IgD-negative memory B cell (primary cell): ENCODE results near the gene SLC35F4. TPM values are rescaled to one million over a fixed set of nuclear protein-coding genes. Genes with fewer than 3 reads are reported as not detected.
"Not testable (repeated sequence)": the region's sequence is repeated elsewhere in the genome, so short reads cannot be mapped to it uniquely, and the experiment has no call there.

ENCODE experiments used
- H3K27ac Mint-ChIP-seq, 3 donors: one replicate each; pipeline ENCODE4 v1.8.0; 2020 to 2022; ENCODE audit warnings: mild to moderate bottlenecking in 3 of 3, mixed read lengths in 3 of 3, moderate library complexity in 1 of 3
- H3K27me3 Mint-ChIP-seq: one replicate; pipeline ENCODE4 v1.8.0; 2021; ENCODE audit warnings: mixed read lengths
- H3K36me3 Mint-ChIP-seq: one replicate; pipeline ENCODE4 v1.8.0; 2020; ENCODE audit warnings: mild to moderate bottlenecking, mixed read lengths
- H3K4me1 Mint-ChIP-seq, 3 donors: one replicate each; pipeline ENCODE4 v1.8.0; 2020 to 2022; ENCODE audit warnings: mixed read lengths in 3 of 3, mild to moderate bottlenecking in 1 of 3
- H3K4me3 Mint-ChIP-seq, 4 donors: one replicate each; pipeline ENCODE4 v1.8.0; 2020 to 2022; ENCODE audit warnings: mild to moderate bottlenecking in 4 of 4, mixed read lengths in 4 of 4, moderate library complexity in 3 of 4
- H3K9me3 Mint-ChIP-seq, 3 donors: one replicate each; pipeline ENCODE4 v1.8.0; 2020 to 2021; ENCODE audit warnings: mixed read lengths in 3 of 3, mild to moderate bottlenecking in 1 of 3
- polyA plus RNA-seq: library from polyadenylated mRNA; unstranded; fragments of 300-500 nt; fragmentation: Illumina TruSeq; gene quantifications from one replicate; pipeline ENCODE4 v1.2.3, GENCODE V29; 2021

SLC35F4 gene
- polyA plus RNA-seq, 1 donor from 2014 or later = not detected

- H3K27me3 Mint-ChIP-seq = no peaks in the 10 kb centered on the region
These were observed 128.3 kb downstream of the SLC35F4 start for GRCh38 chr14:57737598-57737997.

GRCh38 chr14:57736391-57736790 lies 129.5 kb downstream of the SLC35F4 start:
- no peaks in the 10 kb centered on the region for H3K9me3 Mint-ChIP-seq
- no peak overlapping the region for H3K27ac Mint-ChIP-seq
- no peaks in the 10 kb centered on the region for H3K36me3 Mint-ChIP-seq
- H3K4me3 Mint-ChIP-seq = no peak overlapping the region
- H3K4me1 Mint-ChIP-seq = no peaks in the 10 kb centered on the region
- peaks cover 3% of the 10 kb centered on the region for H3K27me3 Mint-ChIP-seq

More at GRCh38 chr14:57737598-57737997, 128.3 kb downstream of the SLC35F4 start:
- Mint-ChIP-seq H3K36me3 (no peaks in the 10 kb centered on the region), H3K4me3 (no peak overlapping the region), H3K27ac (no peak overlapping the region), H3K4me1 (no peaks in the 10 kb centered on the region), H3K9me3 (no peaks in the 10 kb centered on the region)

- Mint-ChIP-seq H3K4me1 (no peaks in the 10 kb centered on the region), H3K9me3 (peaks cover 0 to under 1% (median 0%) of the 10 kb centered on the region in 3 donors), H3K27me3 (peaks cover 4% of the 10 kb centered on the region), H3K36me3 (no peaks in the 10 kb centered on the region), H3K4me3 (no peak overlapping the region), H3K27ac (no peak overlapping the region)
These were observed 130.6 kb downstream of the SLC35F4 start for GRCh38 chr14:57735276-57735675.

- Mint-ChIP-seq H3K4me1 (no peaks in the 10 kb centered on the region), H3K9me3 (peaks cover 0 to 4% (median 3%) of the 10 kb centered on the region in 3 donors), H3K36me3 (no peaks in the 10 kb centered on the region), H3K4me3 (no peak overlapping the region), H3K27me3 (peaks cover 4% of the 10 kb centered on the region), H3K27ac (no peak overlapping the region)
These were observed 133.2 kb downstream of the SLC35F4 start for GRCh38 chr14:57732463-57733285.

- no peaks in the 10 kb centered on the region for H3K36me3 Mint-ChIP-seq
- peaks cover 4% of the 10 kb centered on the region for H3K27me3 Mint-ChIP-seq
- H3K9me3 Mint-ChIP-seq = peaks cover 3 to 6% (median 4%) of the 10 kb centered on the region in 3 donors
- no peak overlapping the region for H3K4me3 Mint-ChIP-seq
- H3K27ac Mint-ChIP-seq = no peak overlapping the region
- no peaks in the 10 kb centered on the region for H3K4me1 Mint-ChIP-seq
These were observed 136.4 kb downstream of the SLC35F4 start for GRCh38 chr14:57729208-57730187.

- peaks cover 4 to 7% (median 6%) of the 10 kb centered on the region in 3 donors for H3K9me3 Mint-ChIP-seq
These were observed 140.4 kb downstream of the SLC35F4 start for GRCh38 chr14:57725399-57726077.

GRCh38 chr14:57722141-57722540 lies 143.8 kb downstream of the SLC35F4 start:
- H3K9me3 Mint-ChIP-seq = peaks cover under 1 to 19% (median 5%) of the 10 kb centered on the region in 3 donors
- H3K36me3 Mint-ChIP-seq, H3K4me1 Mint-ChIP-seq, H3K27ac Mint-ChIP-seq, H3K27me3 Mint-ChIP-seq, H3K4me3 Mint-ChIP-seq: not testable (repeated sequence)

More at GRCh38 chr14:57725399-57726077, 140.4 kb downstream of the SLC35F4 start:
- Mint-ChIP-seq H3K27me3 (no peaks in the 10 kb centered on the region), H3K4me1 (no peaks in the 10 kb centered on the region), H3K4me3 (no peak overlapping the region), H3K27ac (no peak overlapping the region), H3K36me3 (peaks cover 3% of the 10 kb centered on the region)

GRCh38 chr14:57714487-57714931 lies 151.4 kb downstream of the SLC35F4 start:
- Mint-ChIP-seq H3K27me3 (no peaks in the 10 kb centered on the region), H3K27ac (no peak overlapping the region), H3K36me3 (no peaks in the 10 kb centered on the region), H3K4me1 (no peaks in the 10 kb centered on the region), H3K4me3 (no peak overlapping the region), H3K9me3 (peaks cover 2 to 36% (median 12%) of the 10 kb centered on the region in 3 donors)

- H3K4me1 Mint-ChIP-seq = no peaks in the 10 kb centered on the region
- peaks cover 5 to 25% (median 12%) of the 10 kb centered on the region in 3 donors for H3K9me3 Mint-ChIP-seq
- no peak overlapping the region for H3K27ac Mint-ChIP-seq
- no peaks in the 10 kb centered on the region for H3K36me3 Mint-ChIP-seq
- no peak overlapping the region for H3K4me3 Mint-ChIP-seq
- no peaks in the 10 kb centered on the region for H3K27me3 Mint-ChIP-seq
These were observed 153.2 kb downstream of the SLC35F4 start for GRCh38 chr14:57712698-57713097.

- Mint-ChIP-seq H3K4me3 (no peak overlapping the region), H3K9me3 (peaks cover 5 to 25% (median 11%) of the 10 kb centered on the region in 3 donors), H3K4me1 (no peaks in the 10 kb centered on the region), H3K36me3 (no peaks in the 10 kb centered on the region), H3K27me3 (no peaks in the 10 kb centered on the region), H3K27ac (no peak overlapping the region)
These were observed 153.8 kb downstream of the SLC35F4 start for GRCh38 chr14:57712102-57712501.

GRCh38 chr14:57709909-57710308 lies 156.0 kb downstream of the SLC35F4 start:
- H3K36me3 Mint-ChIP-seq = no peaks in the 10 kb centered on the region
- peaks cover 5 to 21% (median 8%) of the 10 kb centered on the region in 3 donors for H3K9me3 Mint-ChIP-seq
- H3K4me3 Mint-ChIP-seq = no peak overlapping the region
- H3K27me3 Mint-ChIP-seq = no peaks in the 10 kb centered on the region
- no peaks in the 10 kb centered on the region for H3K4me1 Mint-ChIP-seq
- no peak overlapping the region for H3K27ac Mint-ChIP-seq

GRCh38 chr14:57709086-57709485 lies 156.8 kb downstream of the SLC35F4 start:
- not testable (repeated sequence) for H3K4me3 Mint-ChIP-seq, H3K27me3 Mint-ChIP-seq, H3K36me3 Mint-ChIP-seq, H3K4me1 Mint-ChIP-seq, H3K27ac Mint-ChIP-seq
- peaks cover 5 to 21% (median 8%) of the 10 kb centered on the region in 3 donors for H3K9me3 Mint-ChIP-seq

GRCh38 chr14:57707219-57707618 lies 158.7 kb downstream of the SLC35F4 start:
- H3K27me3 Mint-ChIP-seq = no peaks in the 10 kb centered on the region
- no peak overlapping the region for H3K27ac Mint-ChIP-seq
- H3K36me3 Mint-ChIP-seq = no peaks in the 10 kb centered on the region
- no peaks in the 10 kb centered on the region for H3K4me1 Mint-ChIP-seq
- H3K9me3 Mint-ChIP-seq = peaks cover 2 to 21% (median 8%) of the 10 kb centered on the region in 3 donors
- no peak overlapping the region for H3K4me3 Mint-ChIP-seq

GRCh38 chr14:57704763-57705162 lies 161.1 kb downstream of the SLC35F4 start:
- no peaks in the 10 kb centered on the region for H3K36me3 Mint-ChIP-seq
- peaks cover 0 to 8% (median 7%) of the 10 kb centered on the region in 3 donors for H3K9me3 Mint-ChIP-seq
- H3K27me3 Mint-ChIP-seq = no peaks in the 10 kb centered on the region
- H3K4me1 Mint-ChIP-seq = no peaks in the 10 kb centered on the region
- no peak overlapping the region for H3K4me3 Mint-ChIP-seq
- H3K27ac Mint-ChIP-seq = no peak overlapping the region
